OCI-LY1 (cell line): ENCODE data around the gene CHMP5.

Source experiments
- H2AFZ ChIP-seq: fragments of 200-600 bp; sonication (generic), shearing (Covaris generic); 2 replicates; pipeline ENCODE4 v1.6.0; 2014; ENCODE audit warnings: antibody characterized with exemption, mild to moderate bottlenecking, low read length
- H3F3A ChIP-seq: fragments of 200-600 bp; sonication (generic), shearing (Covaris generic); 2 replicates; pipeline ENCODE4 v1.6.0; 2014; ENCODE audit warnings: mild to moderate bottlenecking, antibody characterized with exemption, low read length, moderate library complexity; ENCODE audit not compliant: insufficient read depth
- H3K27ac ChIP-seq: fragments of 200-600 bp; sonication (generic); 2 replicates; pipeline ENCODE4 v1.5.1; 2014; ENCODE audit warnings: low read length, mixed run types, mild to moderate bottlenecking, low read depth; ENCODE audit not compliant: poor library complexity, severe bottlenecking
- H3K27me3 ChIP-seq: fragments of 200-600 bp; sonication (generic); 2 replicates; pipeline ENCODE4 v1.6.0; 2014; ENCODE audit warnings: antibody characterized with exemption, mild to moderate bottlenecking, low read length, moderate library complexity; ENCODE audit not compliant: insufficient read depth
- H3K36me3 ChIP-seq: fragments of 200-600 bp; sonication (generic); 2 replicates; pipeline ENCODE4 v1.6.1; 2014; ENCODE audit warnings: mild to moderate bottlenecking, antibody characterized with exemption, low read length, moderate library complexity, mixed read lengths; ENCODE audit not compliant: insufficient read depth
- H3K4me1 ChIP-seq: fragments of 200-600 bp; sonication (generic); 2 replicates; pipeline ENCODE4 v1.5.1; 2014; ENCODE audit warnings: mild to moderate bottlenecking, low read length, moderate library complexity; ENCODE audit not compliant: insufficient read depth, severe bottlenecking
- H3K4me2 ChIP-seq: fragments of 200-600 bp; sonication (generic), shearing (Covaris generic); 2 replicates; pipeline ENCODE4 v1.6.1; 2014; ENCODE audit warnings: low read length
- H3K4me3 ChIP-seq: fragments of 200-600 bp; sonication (generic); 2 replicates; pipeline ENCODE4 v1.5.1; 2014; ENCODE audit warnings: low read length, low read depth, mild to moderate bottlenecking, mixed read lengths; ENCODE audit not compliant: poor library complexity, severe bottlenecking
- H3K79me2 ChIP-seq: fragments of 200-600 bp; shearing (Covaris generic); 2 replicates; pipeline ENCODE4 v1.6.1; 2016; ENCODE audit warnings: mixed run types, low read length, mixed read lengths; ENCODE audit not compliant: insufficient read depth
- H3K9ac ChIP-seq: fragments of 200-600 bp; sonication (generic), shearing (Covaris generic); 2 replicates; pipeline ENCODE4 v1.6.1; 2014; ENCODE audit warnings: mild to moderate bottlenecking, low read length, mixed read lengths
- H3K9me2 ChIP-seq: fragments of 200-600 bp; sonication (generic), shearing (Covaris generic); 2 replicates; pipeline ENCODE4 v1.6.1; 2014; ENCODE audit warnings: low read depth, mild to moderate bottlenecking, low read length, mixed read lengths
- H3K9me3 ChIP-seq: fragments of 200-600 bp; shearing (Covaris generic); 2 replicates; pipeline ENCODE4 v1.6.1; 2014; ENCODE audit warnings: low read length, mixed read lengths
- H4K20me1 ChIP-seq: fragments of 200-600 bp; sonication (generic), shearing (Covaris generic); 2 replicates; pipeline ENCODE4 v1.6.0; 2016; ENCODE audit warnings: mild to moderate bottlenecking, low read length; ENCODE audit not compliant: insufficient read depth
- EZH2 ChIP-seq: fragments of 200-600 bp; sonication (generic), shearing (Covaris generic); IDR thresholded peaks from 2 replicates; pipeline ENCODE4 v1.8.0; 2017; ENCODE audit warnings: borderline replicate concordance, mixed run types, mild to moderate bottlenecking, antibody characterized with exemption, low read length, moderate library complexity, mixed read lengths
- TF ChIP-seq, protein P1 (sequence below): fragments of 200-600 bp; sonication (generic), shearing (Covaris generic); IDR thresholded peaks from 2 replicates; pipeline ENCODE4 v1.5.1; 2017; ENCODE audit warnings: mild to moderate bottlenecking, antibody characterized with exemption, low read length, moderate library complexity, mixed read lengths

The CHMP5 gene

DNA sequence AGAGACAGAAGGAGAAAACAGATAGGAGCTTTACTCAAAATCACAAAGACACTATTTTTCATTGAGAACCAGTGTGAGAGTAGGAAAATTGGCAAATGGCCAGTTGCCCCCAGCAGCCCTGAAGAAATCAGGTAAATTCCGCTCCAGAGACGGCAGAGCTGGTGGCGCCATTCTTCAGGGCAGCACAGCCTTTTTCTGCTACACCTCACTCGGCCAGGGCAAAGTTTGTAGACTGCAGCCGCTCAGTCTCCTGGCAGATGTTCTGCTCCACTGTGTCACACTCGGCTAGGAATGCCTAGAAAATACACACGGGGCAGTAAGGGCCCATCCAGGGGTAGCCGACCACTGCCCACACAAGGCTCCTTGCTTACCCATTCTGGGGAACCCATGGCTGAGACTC, 9.8 kb upstream of the CHMP5 start:
- peaks cover 85% of the 10 kb centered on the region for H3K36me3 ChIP-seq
- no peak overlapping the region for H3K4me2 ChIP-seq
- H4K20me1 ChIP-seq: no peaks in the 10 kb centered on the region
- H3K4me3 ChIP-seq: no peak overlapping the region
- H3K79me2 ChIP-seq: no peaks in the 10 kb centered on the region
- H3K27ac ChIP-seq: no peak overlapping the region
- no peaks in the 10 kb centered on the region for H3K4me1 ChIP-seq
- H3F3A ChIP-seq: no peaks in the 10 kb centered on the region
- no peak overlapping the region for H3K9ac ChIP-seq
- no peaks in the 10 kb centered on the region for H3K9me2 ChIP-seq
- no peaks in the 10 kb centered on the region for H3K9me3 ChIP-seq
- H2AFZ ChIP-seq: no peak overlapping the region
- TF ChIP-seq, protein P1, sequence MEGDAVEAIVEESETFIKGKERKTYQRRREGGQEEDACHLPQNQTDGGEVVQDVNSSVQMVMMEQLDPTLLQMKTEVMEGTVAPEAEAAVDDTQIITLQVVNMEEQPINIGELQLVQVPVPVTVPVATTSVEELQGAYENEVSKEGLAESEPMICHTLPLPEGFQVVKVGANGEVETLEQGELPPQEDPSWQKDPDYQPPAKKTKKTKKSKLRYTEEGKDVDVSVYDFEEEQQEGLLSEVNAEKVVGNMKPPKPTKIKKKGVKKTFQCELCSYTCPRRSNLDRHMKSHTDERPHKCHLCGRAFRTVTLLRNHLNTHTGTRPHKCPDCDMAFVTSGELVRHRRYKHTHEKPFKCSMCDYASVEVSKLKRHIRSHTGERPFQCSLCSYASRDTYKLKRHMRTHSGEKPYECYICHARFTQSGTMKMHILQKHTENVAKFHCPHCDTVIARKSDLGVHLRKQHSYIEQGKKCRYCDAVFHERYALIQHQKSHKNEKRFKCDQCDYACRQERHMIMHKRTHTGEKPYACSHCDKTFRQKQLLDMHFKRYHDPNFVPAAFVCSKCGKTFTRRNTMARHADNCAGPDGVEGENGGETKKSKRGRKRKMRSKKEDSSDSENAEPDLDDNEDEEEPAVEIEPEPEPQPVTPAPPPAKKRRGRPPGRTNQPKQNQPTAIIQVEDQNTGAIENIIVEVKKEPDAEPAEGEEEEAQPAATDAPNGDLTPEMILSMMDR: no peak
- no peak for TF ChIP-seq EZH2
- no peaks in the 10 kb centered on the region for H3K27me3 ChIP-seq

DNA sequence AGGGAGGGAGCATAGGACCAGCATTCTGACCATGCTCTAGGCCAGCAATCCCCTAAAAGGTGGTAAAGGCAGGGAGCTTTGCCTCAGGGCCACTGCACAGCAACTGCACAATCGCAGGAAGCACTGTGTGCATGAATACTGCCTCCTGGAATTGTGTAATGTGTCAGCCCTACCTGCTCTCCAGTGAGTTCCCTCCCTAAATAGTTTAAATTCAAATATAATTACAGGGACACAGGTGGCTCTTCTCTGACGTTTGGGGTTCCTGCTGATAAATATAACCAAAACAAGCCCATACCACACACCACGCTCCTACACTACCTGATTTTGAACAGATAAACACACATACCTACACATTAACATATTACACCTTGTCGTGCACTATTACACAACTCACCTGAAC, 9.4 kb upstream of the CHMP5 start:
- Histone ChIP-seq H2AFZ (no peak overlapping the region), H4K20me1 (no peaks in the 10 kb centered on the region), H3K36me3 (peaks cover 88% of the 10 kb centered on the region), H3K79me2 (no peaks in the 10 kb centered on the region), H3F3A (no peaks in the 10 kb centered on the region), H3K27me3 (no peaks in the 10 kb centered on the region), H3K9me3 (no peaks in the 10 kb centered on the region), H3K4me3 (no peak overlapping the region), H3K9ac (no peak overlapping the region), H3K9me2 (no peaks in the 10 kb centered on the region), H3K4me1 (no peaks in the 10 kb centered on the region), H3K27ac (no peak overlapping the region), H3K4me2 (no peak overlapping the region)
- TF ChIP-seq, protein P1: no peak
- TF ChIP-seq EZH2: no peak

DNA sequence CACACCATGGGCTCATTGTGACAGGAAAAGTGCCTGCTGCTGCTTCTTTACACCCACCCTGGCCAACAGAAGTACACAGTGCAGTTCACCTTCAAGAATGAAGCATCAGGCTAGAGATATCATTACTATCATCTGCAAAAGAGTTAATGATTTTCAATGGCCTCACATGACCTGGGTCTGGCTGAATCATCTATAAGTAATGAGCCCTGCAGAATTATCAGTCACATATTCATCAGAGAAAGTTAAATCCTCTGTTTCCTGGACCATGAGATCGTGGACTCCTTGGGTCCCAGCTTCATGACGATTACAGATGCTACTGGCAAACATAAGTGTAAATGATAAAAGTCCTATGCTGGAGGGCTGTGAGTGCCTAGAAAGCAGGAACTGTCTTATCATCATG, 8.6 kb upstream of the CHMP5 start:
- Histone ChIP-seq H3K36me3 (peaks cover 92% of the 10 kb centered on the region), H3K4me2 (no peak overlapping the region), H2AFZ (no peak overlapping the region), H3K27me3 (no peaks in the 10 kb centered on the region), H3K9me3 (no peaks in the 10 kb centered on the region), H3K4me1 (no peaks in the 10 kb centered on the region), H3K4me3 (no peak overlapping the region), H3K79me2 (no peaks in the 10 kb centered on the region), H4K20me1 (no peaks in the 10 kb centered on the region), H3K9me2 (no peaks in the 10 kb centered on the region), H3F3A (no peaks in the 10 kb centered on the region), H3K9ac (no peak overlapping the region), H3K27ac (no peak overlapping the region)
- TF ChIP-seq, protein P1: no peak
- no peak for TF ChIP-seq EZH2
